Osteoblast (primary cell): ENCODE data around the gene ADAMTS14. TPM values are rescaled to one million over a fixed set of nuclear protein-coding genes. Genes with fewer than 3 reads are reported as not detected.

ENCODE experiments used
- DNase-seq: peaks from one replicate; pipeline ENCODE4 v3.0.0; 2011; ENCODE audit warnings: low spot score, mixed read lengths; ENCODE audit not compliant: insufficient read length; ENCODE audit errors: missing footprints
- H2AFZ ChIP-seq: 2 replicates; pipeline ENCODE4 v1.6.0; 2011; ENCODE audit warnings: mild to moderate bottlenecking, low read length
- H3K27ac ChIP-seq: 2 replicates; pipeline ENCODE4 v1.5.1; 2011; ENCODE audit warnings: mild to moderate bottlenecking, low read depth, low read length, moderate library complexity
- H3K27me3 ChIP-seq: 2 replicates; pipeline ENCODE4 v1.6.0; 2012; ENCODE audit warnings: mild to moderate bottlenecking, control low read depth, inconsistent platforms, low read length, moderate library complexity; ENCODE audit not compliant: insufficient read depth
- H3K36me3 ChIP-seq: 2 replicates; pipeline ENCODE4 v1.5.1; 2011; ENCODE audit warnings: mild to moderate bottlenecking, low read length, control low read depth, moderate library complexity; ENCODE audit not compliant: insufficient read depth
- H3K4me1 ChIP-seq: 2 replicates; pipeline ENCODE4 v1.5.1; 2011; ENCODE audit warnings: mild to moderate bottlenecking, low read length, control low read depth, moderate library complexity; ENCODE audit not compliant: insufficient read depth
- H3K4me2 ChIP-seq: 2 replicates; pipeline ENCODE4 v1.6.0; 2011; ENCODE audit warnings: mild to moderate bottlenecking, low read length; ENCODE audit not compliant: insufficient read depth
- H3K4me3 ChIP-seq: fragments of 200-600 bp; sonication (generic); 3 replicates; pipeline ENCODE4 v1.5.1; 2012; ENCODE audit warnings: mild to moderate bottlenecking, low read length, inconsistent platforms; ENCODE audit not compliant: insufficient read depth
- H3K79me2 ChIP-seq: 2 replicates; pipeline ENCODE4 v1.6.0; 2012; ENCODE audit warnings: mild to moderate bottlenecking, low read length, control low read depth, inconsistent platforms; ENCODE audit not compliant: insufficient read depth
- H3K9me3 ChIP-seq: 2 replicates; pipeline ENCODE4 v1.5.1; 2011; ENCODE audit warnings: low read depth, low read length, control low read depth
- H4K20me1 ChIP-seq: 2 replicates; pipeline ENCODE4 v1.6.0; 2012; ENCODE audit warnings: mild to moderate bottlenecking, low read length, control low read depth; ENCODE audit not compliant: insufficient read depth
- CTCF ChIP-seq: IDR thresholded peaks from 2 replicates; pipeline ENCODE4 v1.5.1; 2011; ENCODE audit warnings: mild to moderate bottlenecking, low read depth, low read length, moderate library complexity; ENCODE audit errors: extremely low read depth
- total RNA-seq: library from RNA; depleted of rRNA; stranded (reverse); fragments of >200 nt; gene quantifications from 2 replicates; pipeline ENCODE4 v1.2.3, GENCODE V29; 2012

ADAMTS14 gene
- total RNA-seq, 1 donor: 2.9 TPM

- no peaks in the 10 kb centered on the region for H4K20me1 ChIP-seq
- no peak for TF ChIP-seq CTCF
- peaks cover 13% of the 10 kb centered on the region for H3K4me1 ChIP-seq
- H2AFZ ChIP-seq: no peak overlapping the region
- H3K9me3 ChIP-seq: no peaks in the 10 kb centered on the region
- no peaks in the 10 kb centered on the region for H3K27me3 ChIP-seq
- H3K36me3 ChIP-seq: peaks cover 2% of the 10 kb centered on the region
- DNase-seq: peak; percentile 63
- H3K4me3 ChIP-seq: no peak overlapping the region
- no peaks in the 10 kb centered on the region for H3K79me2 ChIP-seq
- no peak overlapping the region for H3K4me2 ChIP-seq
- H3K27ac ChIP-seq: no peak overlapping the region
Observed at GRCh38 chr10:70699659-70700174, 27.4 kb downstream of the ADAMTS14 start.

- H3K9me3 ChIP-seq: no peaks in the 10 kb centered on the region
- H3K4me1 ChIP-seq: no peaks in the 10 kb centered on the region
- no peak overlapping the region for H3K4me2 ChIP-seq
- DNase-seq: no peak
- H3K36me3 ChIP-seq: peaks cover 2% of the 10 kb centered on the region
- H3K27me3 ChIP-seq: no peaks in the 10 kb centered on the region
- no peaks in the 10 kb centered on the region for H3K79me2 ChIP-seq
- no peak for TF ChIP-seq CTCF
- H3K4me3 ChIP-seq: no peak overlapping the region
- no peak overlapping the region for H3K27ac ChIP-seq
- no peaks in the 10 kb centered on the region for H4K20me1 ChIP-seq
- no peak overlapping the region for H2AFZ ChIP-seq
Observed at GRCh38 chr10:70702190-70702763, 30.0 kb downstream of the ADAMTS14 start.

GRCh38 chr10:70704211-70704610 is 31.9 kb downstream of the ADAMTS14 start:
- peaks cover 2% of the 10 kb centered on the region for H3K36me3 ChIP-seq
- no peaks in the 10 kb centered on the region for H3K9me3 ChIP-seq
- no peaks in the 10 kb centered on the region for H4K20me1 ChIP-seq
- no peak overlapping the region for H3K27ac ChIP-seq
- H2AFZ ChIP-seq: no peak overlapping the region
- no peak for TF ChIP-seq CTCF
- H3K4me1 ChIP-seq: no peaks in the 10 kb centered on the region
- no peak for DNase-seq
- H3K79me2 ChIP-seq: no peaks in the 10 kb centered on the region
- no peaks in the 10 kb centered on the region for H3K27me3 ChIP-seq
- no peak overlapping the region for H3K4me2 ChIP-seq
- no peak overlapping the region for H3K4me3 ChIP-seq

- no peak overlapping the region for H3K27ac ChIP-seq
- no peaks in the 10 kb centered on the region for H3K27me3 ChIP-seq
- no peaks in the 10 kb centered on the region for H3K79me2 ChIP-seq
- no peak for TF ChIP-seq CTCF
- H3K4me1 ChIP-seq: no peaks in the 10 kb centered on the region
- no peak overlapping the region for H3K4me2 ChIP-seq
- peaks cover 2% of the 10 kb centered on the region for H3K36me3 ChIP-seq
- no peaks in the 10 kb centered on the region for H4K20me1 ChIP-seq
- H3K4me3 ChIP-seq: no peak overlapping the region
- no peak overlapping the region for H2AFZ ChIP-seq
- no peaks in the 10 kb centered on the region for H3K9me3 ChIP-seq
- DNase-seq: no peak
Observed at GRCh38 chr10:70705121-70705861, 33.0 kb downstream of the ADAMTS14 start.
